Vagina (tissue), 2 donors: ENCODE results near the gene KRT6C. TPM values are rescaled to one million over a fixed set of nuclear protein-coding genes. Genes with fewer than 3 reads are reported as not detected.
"Not testable (repeated sequence)": the region's sequence is repeated elsewhere in the genome, so short reads cannot be mapped to it uniquely, and the experiment has no call there.

Source experiments
- DNase-seq, 2 donors: peaks; one replicate each; pipeline ENCODE4 v3.0.0-alpha.2; 2017; ENCODE audit errors: extremely low spot score in 2 of 2
- H3K27ac ChIP-seq: fragments of 200-600 bp; sonication (generic); one replicate; pipeline ENCODE4 v1.5.1; 2019
- H3K27me3 ChIP-seq: fragments of 200-600 bp; sonication (generic); one replicate; pipeline ENCODE4 v1.5.1; 2019
- H3K36me3 ChIP-seq, 2 donors: fragments of 200-600 bp; sonication (generic); one replicate each; pipeline ENCODE4 v1.5.1; 2017 to 2019
- H3K4me1 ChIP-seq: fragments of 200-600 bp; sonication (generic); one replicate; pipeline ENCODE4 v1.5.1; 2019
- H3K4me3 ChIP-seq, 2 donors: fragments of 200-600 bp; sonication (generic); 1 replicate in 1 of 2; 2 replicates in 1 of 2; pipeline ENCODE4 v1.5.1; 2016 to 2019
- H3K9me3 ChIP-seq: fragments of 200-600 bp; sonication (generic); one replicate; pipeline ENCODE4 v1.5.1; 2019
- CTCF ChIP-seq, 3 experiments: fragments of 450-650 bp in 2 of 3; fragments of 200-600 bp in 1 of 3; sonication (generic) in 1 of 3; IDR thresholded peaks; one replicate each; pipeline ENCODE4 v1.5.1; 2017 to 2019; ENCODE audit warnings: antibody characterized with exemption in 3 of 3, mild to moderate bottlenecking in 2 of 3, moderate library complexity in 2 of 3
- POLR2A ChIP-seq, 2 donors: fragments of 450-650 bp; IDR thresholded peaks; one replicate each; pipeline ENCODE4 v1.6.1; 2017; ENCODE audit warnings: antibody characterized with exemption in 2 of 2, mild to moderate bottlenecking in 2 of 2, moderate library complexity in 2 of 2
- POLR2AphosphoS5 ChIP-seq, 2 donors: sonication (generic); formaldehyde crosslinking; IDR thresholded peaks; one replicate each; pipeline ENCODE4 v1.9.0; 2017; ENCODE audit warnings: antibody characterized with exemption in 2 of 2, mild to moderate bottlenecking in 2 of 2, low read depth in 1 of 2; ENCODE audit not compliant: insufficient read depth in 1 of 2
- intact Hi-C: fragments of 100-400 bp; cut with DNase I; formaldehyde crosslinking; loops from one replicate; pipeline ENCODE4 v1.15.1; 2023
- total RNA-seq: library from RNA; depleted of rRNA; stranded (reverse); fragments of >200 nt; gene quantifications from one replicate; pipeline ENCODE4 v1.2.3, GENCODE V29; 2016

Gene KRT6C
- total RNA-seq, 1 donor from 2014 or later = 257 TPM

GRCh38 chr12:52452101-52452500 lies 21.5 kb downstream of the KRT6C start, which contains the start of gene KRT6B:
KRT6B (minus strand) TSS chr12:52452146; CDS start chr12:52452078, 68 bp downstream.
- no peak for DNase-seq
- intact Hi-C loops = no loop called here

GRCh38 chr12:52448228-52448627 lies 25.4 kb downstream of the KRT6C start:
- H3K9me3 ChIP-seq = no peaks in the 10 kb centered on the region
- intact Hi-C loops = no loop called here
- H3K27ac ChIP-seq = no peak overlapping the region
- no peak for DNase-seq
- H3K4me3 ChIP-seq = no peak overlapping the region
- no peaks in the 10 kb centered on the region for H3K27me3 ChIP-seq
- H3K4me1 ChIP-seq = no peaks in the 10 kb centered on the region
- TF ChIP-seq POLR2AphosphoS5 (IDR thresholded peaks at IDR 0.05; ENCODE audit: insufficient read depth in 1 of 2, low read depth in 1 of 2) (no peak), POLR2A (IDR thresholded peaks at IDR 0.05) (no peak)
- no peaks in the 10 kb centered on the region for H3K36me3 ChIP-seq

More at GRCh38 chr12:52452101-52452500, 21.5 kb downstream of the KRT6C start, which contains the start of gene KRT6B:
- Histone ChIP-seq H3K27ac (no peak within 1 kb of the TSS), H3K27me3 (no peaks in the 10 kb centered on the region), H3K4me1 (no peaks in the 10 kb centered on the region), H3K36me3 (no peaks in the 10 kb centered on the region), H3K9me3 (no peaks in the 10 kb centered on the region), H3K4me3 (no peak within 1 kb of the TSS)
- TF ChIP-seq POLR2AphosphoS5 (IDR thresholded peaks at IDR 0.05; ENCODE audit: insufficient read depth in 1 of 2, low read depth in 1 of 2) (no peak), CTCF (IDR thresholded peaks at IDR 0.05) (no peak)

- H3K36me3 ChIP-seq, H3K9me3 ChIP-seq, H3K4me1 ChIP-seq, DNase-seq, intact Hi-C loops, H3K27me3 ChIP-seq, H3K27ac ChIP-seq, H3K4me3 ChIP-seq: not testable (repeated sequence)
Observed at GRCh38 chr12:52447196-52447595, 26.4 kb downstream of the KRT6C start.

- Histone ChIP-seq H3K4me3 (no peak overlapping the region), H3K27ac (no peak overlapping the region), H3K27me3 (no peaks in the 10 kb centered on the region), H3K9me3 (no peaks in the 10 kb centered on the region), H3K4me1 (no peaks in the 10 kb centered on the region), H3K36me3 (no peaks in the 10 kb centered on the region)
- intact Hi-C loops = no loop called here
- no peak for TF ChIP-seq POLR2AphosphoS5 (IDR thresholded peaks at IDR 0.05; ENCODE audit: insufficient read depth in 1 of 2, low read depth in 1 of 2)
- no peak for TF ChIP-seq POLR2A (IDR thresholded peaks at IDR 0.05)
- no peak for TF ChIP-seq CTCF (IDR thresholded peaks at IDR 0.05)
- no peak for DNase-seq
Observed at GRCh38 chr12:52446367-52447045, 27.1 kb downstream of the KRT6C start.

- Histone ChIP-seq H3K4me1 (no peaks in the 10 kb centered on the region), H3K27me3 (no peaks in the 10 kb centered on the region), H3K27ac (no peak overlapping the region), H3K4me3 (no peak overlapping the region), H3K36me3 (no peaks in the 10 kb centered on the region), H3K9me3 (no peaks in the 10 kb centered on the region)
- intact Hi-C loops = no loop called here
- TF ChIP-seq POLR2AphosphoS5 (IDR thresholded peaks at IDR 0.05; ENCODE audit: insufficient read depth in 1 of 2, low read depth in 1 of 2) = no peak
- no peak for TF ChIP-seq CTCF (IDR thresholded peaks at IDR 0.05)
- TF ChIP-seq POLR2A (IDR thresholded peaks at IDR 0.05) = no peak
- DNase-seq = no peak
Observed at GRCh38 chr12:52445876-52446275, 27.7 kb downstream of the KRT6C start.
